ENCODE measurements around the gene MARCHF10. TPM values are rescaled to one million over a fixed set of nuclear protein-coding genes. Genes with fewer than 3 reads are reported as not detected.

The MARCHF10 gene
- total and polyA plus RNA-seq, 3 donors from 2014 or later, result 61.5 to 266 (median 118) TPM

GRCh38 chr17:62778990-62779681, 29.0 kb downstream of the MARCHF10 start:
- H3K27ac ChIP-seq, result no peak overlapping the region
- TF ChIP-seq POLR2A (IDR thresholded peaks at IDR 0.05) (no peak), CTCF (IDR thresholded peaks at IDR 0.05) (no peak)
- no peaks in the 10 kb centered on the region for H3K36me3 ChIP-seq (ENCODE audit: low read depth, missing control alignments)
- intact Hi-C loops (cut with DNase I; ENCODE audit: low total_unique reads), result no loop called here
- H3K9me3 ChIP-seq, result no peaks in the 10 kb centered on the region
- no peaks in the 10 kb centered on the region for H3K27me3 ChIP-seq
- H3K4me1 ChIP-seq, result no peaks in the 10 kb centered on the region
- WGBS, 2 donors, result 62 to 63% methylated on average over 21 of the region's 21 CpGs
- H3K4me3 ChIP-seq, result no peak overlapping the region
- peak; percentile 26 for DNase-seq

GRCh38 chr17:62775876-62776275, 32.2 kb downstream of the MARCHF10 start:
- H3K9me3 ChIP-seq, result no peaks in the 10 kb centered on the region
- no peak overlapping the region for H3K4me3 ChIP-seq
- WGBS, 2 donors, result 90 to 97% methylated on average over 4 of the region's 4 CpGs
- no peak for DNase-seq
- intact Hi-C loops (cut with DNase I; ENCODE audit: low total_unique reads), result no loop called here
- H3K36me3 ChIP-seq (ENCODE audit: low read depth, missing control alignments), result no peaks in the 10 kb centered on the region
- no peaks in the 10 kb centered on the region for H3K4me1 ChIP-seq
- no peak overlapping the region for H3K27ac ChIP-seq
- TF ChIP-seq POLR2A (IDR thresholded peaks at IDR 0.05), result no peak
- no peak for TF ChIP-seq CTCF (IDR thresholded peaks at IDR 0.05)
- H3K27me3 ChIP-seq, result no peaks in the 10 kb centered on the region

- no peaks in the 10 kb centered on the region for H3K36me3 ChIP-seq (ENCODE audit: low read depth, missing control alignments)
- no peaks in the 10 kb centered on the region for H3K4me1 ChIP-seq
- no peak overlapping the region for H3K27ac ChIP-seq
- H3K27me3 ChIP-seq, result no peaks in the 10 kb centered on the region
- no peaks in the 10 kb centered on the region for H3K9me3 ChIP-seq
- intact Hi-C loops (cut with DNase I; ENCODE audit: low total_unique reads), result no loop called here
- no peak for DNase-seq
- no peak for TF ChIP-seq CTCF (IDR thresholded peaks at IDR 0.05)
- TF ChIP-seq POLR2A (IDR thresholded peaks at IDR 0.05), result no peak
- no peak overlapping the region for H3K4me3 ChIP-seq
- 61 to 78% methylated on average over 5 of the region's 5 CpGs for WGBS, 2 donors
Measured at GRCh38 chr17:62774338-62774737, 33.8 kb downstream of the MARCHF10 start.

GRCh38 chr17:62767997-62768396, 40.1 kb downstream of the MARCHF10 start:
- intact Hi-C loops (cut with DNase I; ENCODE audit: low total_unique reads), result no loop called here
- WGBS, 2 donors, result 80 to 87% methylated on average over 5 of the region's 5 CpGs
- no peak overlapping the region for H3K4me3 ChIP-seq
- no peaks in the 10 kb centered on the region for H3K27me3 ChIP-seq
- no peaks in the 10 kb centered on the region for H3K4me1 ChIP-seq
- H3K9me3 ChIP-seq, result no peaks in the 10 kb centered on the region
- TF ChIP-seq CTCF (IDR thresholded peaks at IDR 0.05) (no peak), POLR2A (IDR thresholded peaks at IDR 0.05) (no peak)
- H3K27ac ChIP-seq, result no peak overlapping the region
- no peak for DNase-seq
- H3K36me3 ChIP-seq (ENCODE audit: low read depth, missing control alignments), result no peaks in the 10 kb centered on the region

GRCh38 chr17:62765351-62765750, 42.8 kb downstream of the MARCHF10 start:
- no peaks in the 10 kb centered on the region for H3K4me1 ChIP-seq
- no peaks in the 10 kb centered on the region for H3K36me3 ChIP-seq (ENCODE audit: low read depth, missing control alignments)
- intact Hi-C loops (cut with DNase I; ENCODE audit: low total_unique reads), result no loop called here
- no peak for TF ChIP-seq CTCF (IDR thresholded peaks at IDR 0.05)
- H3K27me3 ChIP-seq, result no peaks in the 10 kb centered on the region
- WGBS, 2 donors, result 73 to 78% methylated on average over 10 of the region's 10 CpGs
- no peak overlapping the region for H3K4me3 ChIP-seq
- H3K9me3 ChIP-seq, result no peaks in the 10 kb centered on the region
- DNase-seq, result no peak
- H3K27ac ChIP-seq, result no peak overlapping the region

Measured in testis (tissue), 3 donors.